ENCODE measurements around the gene RELL2. TPM values are rescaled to one million over a fixed set of nuclear protein-coding genes. Genes with fewer than 3 reads are reported as not detected.
A peak's percentile ranks its signal among the peaks of the same experiment; 100 is the strongest.

Gene RELL2, protein sequence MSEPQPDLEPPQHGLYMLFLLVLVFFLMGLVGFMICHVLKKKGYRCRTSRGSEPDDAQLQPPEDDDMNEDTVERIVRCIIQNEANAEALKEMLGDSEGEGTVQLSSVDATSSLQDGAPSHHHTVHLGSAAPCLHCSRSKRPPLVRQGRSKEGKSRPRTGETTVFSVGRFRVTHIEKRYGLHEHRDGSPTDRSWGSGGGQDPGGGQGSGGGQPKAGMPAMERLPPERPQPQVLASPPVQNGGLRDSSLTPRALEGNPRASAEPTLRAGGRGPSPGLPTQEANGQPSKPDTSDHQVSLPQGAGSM
- total RNA-seq (1 to 10 TPM in 3 of 9 donors, under 1 TPM in 6; 0.25 to 2.5 (median 0.65) TPM), polyA plus RNA-seq (1 to 10 TPM in 1 of 2 donors, under 1 TPM in 1; 0.88 to 2.7 TPM)
- long read RNA-seq, donor 1 = 0 reads
- long read RNA-seq, donor 2, partial matches to known transcripts = 3 of 7 reads
- long read RNA-seq, donor 2, other reads (novel, unspliced or antisense) = 1 of 7 reads
- long read RNA-seq, donor 3, partial matches to known transcripts = 0 of 2 reads
- long read RNA-seq, donor 3, other reads (novel, unspliced or antisense) = 0 of 2 reads

DNA sequence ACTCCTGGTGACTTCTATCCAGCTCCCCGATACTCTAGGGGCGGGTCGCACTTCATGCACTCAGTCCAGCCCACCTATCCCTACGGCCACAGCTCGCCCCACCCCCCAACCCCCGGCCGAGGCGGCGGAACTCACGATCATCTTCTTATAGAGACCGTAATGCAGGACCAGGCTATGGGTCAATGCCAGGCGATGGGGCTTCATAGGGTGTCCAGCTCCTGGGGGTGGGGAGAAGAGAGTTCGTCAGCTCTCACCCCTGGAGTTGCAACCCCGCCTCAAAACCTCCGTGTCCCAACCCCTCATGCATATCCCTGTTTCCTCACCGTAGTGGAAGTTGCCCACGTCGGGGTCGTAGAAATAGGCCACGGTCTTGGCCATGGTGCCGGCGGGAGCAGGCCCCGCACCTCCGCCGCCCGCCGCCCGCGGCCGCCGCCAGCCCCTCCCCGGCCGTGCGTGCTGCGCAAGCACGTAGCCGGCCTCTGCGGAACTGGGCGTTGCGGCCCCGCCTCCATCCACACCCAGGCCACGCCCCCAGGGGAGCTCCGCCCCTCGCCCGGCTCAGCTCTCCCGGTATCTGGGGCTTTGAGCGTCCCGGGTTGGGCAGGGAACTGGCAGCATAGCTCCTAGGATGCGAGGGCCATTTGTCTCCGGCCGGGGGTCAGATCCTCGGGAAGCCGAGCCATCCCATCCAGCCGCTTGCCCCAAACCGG is at the start of gene RELL2, which contains the start of gene HDAC3:
TSS of gene RELL2 (plus strand) at position 585 of the 710 bp plus-strand sequence. CDS start 1,229 bp downstream, outside the sequence.
TSS of gene HDAC3 (minus strand) at position 437 of the 710 bp plus-strand sequence. CDS start at position 378, 59 bp downstream.
- intact Hi-C loops (cut with DNase I) = no loop called here
- DNase-seq (peak; percentile 94 to 97 (median 95)), ATAC-seq (peak; percentile 91 to 98 (median 97))
- 0 to 1% (median 0%) methylated on average over 27 to 55 of the region's 55 CpGs for WGBS, 4 donors
- peak within 1 kb of the TSS; percentile 45 to 97 (median 78) for H3K4me3 ChIP-seq
- TF ChIP-seq POLR2A (IDR thresholded peaks at IDR 0.05) = peak; percentile 63 to 97
- TF ChIP-seq, protein P1, sequence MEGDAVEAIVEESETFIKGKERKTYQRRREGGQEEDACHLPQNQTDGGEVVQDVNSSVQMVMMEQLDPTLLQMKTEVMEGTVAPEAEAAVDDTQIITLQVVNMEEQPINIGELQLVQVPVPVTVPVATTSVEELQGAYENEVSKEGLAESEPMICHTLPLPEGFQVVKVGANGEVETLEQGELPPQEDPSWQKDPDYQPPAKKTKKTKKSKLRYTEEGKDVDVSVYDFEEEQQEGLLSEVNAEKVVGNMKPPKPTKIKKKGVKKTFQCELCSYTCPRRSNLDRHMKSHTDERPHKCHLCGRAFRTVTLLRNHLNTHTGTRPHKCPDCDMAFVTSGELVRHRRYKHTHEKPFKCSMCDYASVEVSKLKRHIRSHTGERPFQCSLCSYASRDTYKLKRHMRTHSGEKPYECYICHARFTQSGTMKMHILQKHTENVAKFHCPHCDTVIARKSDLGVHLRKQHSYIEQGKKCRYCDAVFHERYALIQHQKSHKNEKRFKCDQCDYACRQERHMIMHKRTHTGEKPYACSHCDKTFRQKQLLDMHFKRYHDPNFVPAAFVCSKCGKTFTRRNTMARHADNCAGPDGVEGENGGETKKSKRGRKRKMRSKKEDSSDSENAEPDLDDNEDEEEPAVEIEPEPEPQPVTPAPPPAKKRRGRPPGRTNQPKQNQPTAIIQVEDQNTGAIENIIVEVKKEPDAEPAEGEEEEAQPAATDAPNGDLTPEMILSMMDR (IDR thresholded peaks at IDR 0.05) = no peak
- peaks cover 3 to 49% (median 24%) of the 10 kb centered on the region in 12 donors for H3K4me1 ChIP-seq
- H3K36me3 ChIP-seq = peaks cover 0 to 27% (median 8%) of the 10 kb centered on the region in 9 donors
- peak within 1 kb of the TSS in 11 of 12 donors; percentile 57 to 85 (median 73) for H3K27ac ChIP-seq
- H3K27me3 ChIP-seq = no peaks in the 10 kb centered on the region
- H3K9me3 ChIP-seq = no peaks in the 10 kb centered on the region

DNA sequence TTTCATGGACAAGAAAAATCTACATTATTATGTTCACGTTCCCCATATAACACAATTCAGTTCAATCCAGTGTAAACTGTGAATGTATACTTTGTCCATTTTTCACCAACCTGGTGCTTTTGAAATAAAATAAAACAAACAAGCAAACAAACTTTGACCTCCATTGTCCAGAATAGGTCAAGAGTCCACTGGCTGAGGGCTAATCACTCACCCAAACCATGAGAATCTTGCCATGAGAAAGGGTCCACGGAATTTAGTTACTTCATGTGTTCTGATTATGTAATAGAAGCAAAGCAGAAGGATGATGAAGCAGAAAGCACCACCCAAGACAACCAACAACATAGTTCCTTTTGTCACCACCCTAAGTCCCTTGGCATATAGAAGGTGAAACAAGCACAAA is 46.7 kb upstream of the RELL2 start:
- Histone ChIP-seq H3K27ac (no peak overlapping the region), H3K4me1 (peaks cover 0 to 27% (median 8%) of the 10 kb centered on the region in 12 donors), H3K27me3 (no peaks in the 10 kb centered on the region), H3K4me3 (no peak overlapping the region), H3K36me3 (peaks cover under 1 to 49% (median 22%) of the 10 kb centered on the region in 9 donors), H3K9me3 (no peaks in the 10 kb centered on the region)
- intact Hi-C loops (cut with DNase I) = no loop called here
- no peak for TF ChIP-seq POLR2A (IDR thresholded peaks at IDR 0.05)
- TF ChIP-seq, protein P1 (IDR thresholded peaks at IDR 0.05) = no peak
- ATAC-seq = peak in 1 of 4 donors; percentile 38
- WGBS, 4 donors = 85 to 93% (median 87%) methylated on average over 2 of the region's 2 CpGs
- no peak for DNase-seq

DNA sequence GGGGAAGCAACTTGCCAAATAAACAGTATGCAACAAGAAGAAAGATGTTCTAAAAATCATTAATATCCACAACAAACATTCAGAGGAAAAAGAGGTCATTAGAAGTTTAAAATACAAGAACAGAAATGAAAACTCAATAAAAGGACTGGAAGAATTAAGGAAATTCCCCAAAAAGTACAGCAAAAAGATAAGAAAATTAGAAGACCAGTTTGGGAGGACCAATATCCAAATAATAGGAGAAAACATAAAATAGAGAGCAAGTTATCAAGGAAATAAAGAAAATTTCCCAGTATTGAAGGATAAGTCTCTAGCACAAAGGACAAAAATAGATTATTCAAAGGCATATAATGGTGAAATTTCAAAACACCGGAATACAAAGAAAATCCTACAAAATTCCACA is 39.9 kb upstream of the RELL2 start:
- 92 to 100% (median 98%) methylated on average over 1 of the region's 1 CpG for WGBS, 4 donors
- DNase-seq = no peak
- Histone ChIP-seq H3K4me3 (no peak overlapping the region), H3K9me3 (peaks cover 0 to 12% (median 0%) of the 10 kb centered on the region in 12 donors), H3K27me3 (no peaks in the 10 kb centered on the region), H3K36me3 (peaks cover 0 to 15% (median 3%) of the 10 kb centered on the region in 9 donors), H3K4me1 (peaks cover 0 to 54% (median 31%) of the 10 kb centered on the region in 12 donors), H3K27ac (peak overlapping the region in 4 of 12 donors; percentile 80 to 91 (median 82))
- TF ChIP-seq, protein P1 (IDR thresholded peaks at IDR 0.05) = no peak
- TF ChIP-seq POLR2A (IDR thresholded peaks at IDR 0.05) = no peak
- intact Hi-C loops (cut with DNase I) = no loop called here
- ATAC-seq = no peak
